ENCODE data around the gene R3HDM4.
"Not testable (repeated sequence)": the region's sequence is repeated elsewhere in the genome, so short reads cannot be mapped to it uniquely, and the experiment has no call there.

R3HDM4 gene

GRCh38 chr19:853014-853585, 59.9 kb downstream of the R3HDM4 start:
- Histone ChIP-seq H4K8ac (ENCODE audit: low read depth, low read length) (no peak overlapping the region), H3K27ac (ENCODE audit: low read depth, low read length) (no peak overlapping the region), H3K36me3 (ENCODE audit: control insufficient read depth, insufficient read depth, low read length) (no peaks in the 10 kb centered on the region), H2AK5ac (ENCODE audit: low read length) (no peak overlapping the region), H3K4me3 (ENCODE audit: low read length) (no peak overlapping the region), H3K23ac (ENCODE audit: low read length) (no peak overlapping the region), H3K4ac (ENCODE audit: low read depth, low read length) (no peak overlapping the region), H3K79me2 (ENCODE audit: control insufficient read depth, insufficient read depth, low read length) (no peaks in the 10 kb centered on the region), H3K18ac (ENCODE audit: low read length) (no peak overlapping the region), H3K4me2 (ENCODE audit: low read length) (no peak overlapping the region), H3K56ac (ENCODE audit: low read length) (no peak overlapping the region), H3K27me3 (ENCODE audit: insufficient read depth, low read length, poor library complexity) (no peaks in the 10 kb centered on the region), H2BK120ac (ENCODE audit: low read depth, low read length) (no peak overlapping the region), H3K79me1 (ENCODE audit: low read length) (no peaks in the 10 kb centered on the region), H2BK15ac (replicated peaks; ENCODE audit: low read depth) (no peak overlapping the region), H3K4me1 (ENCODE audit: control insufficient read depth, low read depth, low read length) (no peaks in the 10 kb centered on the region), H3K9ac (ENCODE audit: low read length) (no peak overlapping the region), H2BK5ac (ENCODE audit: low read length) (no peak overlapping the region), H4K5ac (ENCODE audit: low read length) (no peak overlapping the region)
- DNase-seq: no peak
- WGBS (ENCODE audit: extremely low coverage, insufficient coverage, low lambda C conversion rate): no CpG with 5 or more reads among the region's 67 CpGs

GRCh38 chr19:852136-853013, 60.6 kb downstream of the R3HDM4 start, which contains the start of gene ELANE:
Gene ELANE, plus strand, starts transcription at chr19:852303. Its CDS starts 26 bp downstream, at chr19:852329.
- no peak within 1 kb of the TSS for H3K4me2 ChIP-seq (ENCODE audit: low read length)
- no peak within 1 kb of the TSS for H3K4ac ChIP-seq (ENCODE audit: low read depth, low read length)
- no peak within 1 kb of the TSS for H2BK15ac ChIP-seq (replicated peaks; ENCODE audit: low read depth)
- no peak within 1 kb of the TSS for H3K18ac ChIP-seq (ENCODE audit: low read length)
- H2BK120ac ChIP-seq (ENCODE audit: low read depth, low read length): no peak within 1 kb of the TSS
- H3K36me3 ChIP-seq (ENCODE audit: control insufficient read depth, insufficient read depth, low read length): no peaks in the 10 kb centered on the region
- H4K8ac ChIP-seq (ENCODE audit: low read depth, low read length): no peak within 1 kb of the TSS
- no peak within 1 kb of the TSS for H3K56ac ChIP-seq (ENCODE audit: low read length)
- H2BK5ac ChIP-seq (ENCODE audit: low read length): no peak within 1 kb of the TSS
- no peaks in the 10 kb centered on the region for H3K4me1 ChIP-seq (ENCODE audit: control insufficient read depth, low read depth, low read length)
- no peak within 1 kb of the TSS for H3K27ac ChIP-seq (ENCODE audit: low read depth, low read length)
- H4K5ac ChIP-seq (ENCODE audit: low read length): no peak within 1 kb of the TSS
- H3K23ac ChIP-seq (ENCODE audit: low read length): no peak within 1 kb of the TSS
- no peaks in the 10 kb centered on the region for H3K79me1 ChIP-seq (ENCODE audit: low read length)
- no peak within 1 kb of the TSS for H3K9ac ChIP-seq (ENCODE audit: low read length)
- H3K4me3 ChIP-seq (ENCODE audit: low read length): no peak within 1 kb of the TSS
- WGBS (ENCODE audit: extremely low coverage, insufficient coverage, low lambda C conversion rate): no CpG with 5 or more reads among the region's 55 CpGs
- no peak for DNase-seq
- no peaks in the 10 kb centered on the region for H3K79me2 ChIP-seq (ENCODE audit: control insufficient read depth, insufficient read depth, low read length)
- H2AK5ac ChIP-seq (ENCODE audit: low read length): no peak within 1 kb of the TSS
- no peaks in the 10 kb centered on the region for H3K27me3 ChIP-seq (ENCODE audit: insufficient read depth, low read length, poor library complexity)

- no peak overlapping the region for H2AK5ac ChIP-seq (ENCODE audit: low read length)
- H3K4me3 ChIP-seq (ENCODE audit: low read length): no peak overlapping the region
- no peaks in the 10 kb centered on the region for H3K4me1 ChIP-seq (ENCODE audit: control insufficient read depth, low read depth, low read length)
- no CpG with 5 or more reads among the region's 13 CpGs for WGBS (ENCODE audit: extremely low coverage, insufficient coverage, low lambda C conversion rate)
- no peak overlapping the region for H2BK15ac ChIP-seq (replicated peaks; ENCODE audit: low read depth)
- H3K79me2 ChIP-seq (ENCODE audit: control insufficient read depth, insufficient read depth, low read length): no peaks in the 10 kb centered on the region
- no peak overlapping the region for H3K18ac ChIP-seq (ENCODE audit: low read length)
- no peak overlapping the region for H3K56ac ChIP-seq (ENCODE audit: low read length)
- no peak overlapping the region for H2BK120ac ChIP-seq (ENCODE audit: low read depth, low read length)
- no peak overlapping the region for H4K5ac ChIP-seq (ENCODE audit: low read length)
- no peaks in the 10 kb centered on the region for H3K79me1 ChIP-seq (ENCODE audit: low read length)
- no peak overlapping the region for H2BK5ac ChIP-seq (ENCODE audit: low read length)
- H3K36me3 ChIP-seq (ENCODE audit: control insufficient read depth, insufficient read depth, low read length): no peaks in the 10 kb centered on the region
- H3K27me3 ChIP-seq (ENCODE audit: insufficient read depth, low read length, poor library complexity): no peaks in the 10 kb centered on the region
- no peak overlapping the region for H3K9ac ChIP-seq (ENCODE audit: low read length)
- no peak for DNase-seq
- no peak overlapping the region for H3K23ac ChIP-seq (ENCODE audit: low read length)
- no peak overlapping the region for H3K27ac ChIP-seq (ENCODE audit: low read depth, low read length)
- H3K4me2 ChIP-seq (ENCODE audit: low read length): no peak overlapping the region
- H4K8ac ChIP-seq (ENCODE audit: low read depth, low read length): no peak overlapping the region
- no peak overlapping the region for H3K4ac ChIP-seq (ENCODE audit: low read depth, low read length)
Observed at GRCh38 chr19:850979-851335, 62.1 kb downstream of the R3HDM4 start.

GRCh38 chr19:850221-850978, 62.6 kb downstream of the R3HDM4 start:
- no peak overlapping the region for H4K8ac ChIP-seq (ENCODE audit: low read depth, low read length)
- no peak overlapping the region for H2BK120ac ChIP-seq (ENCODE audit: low read depth, low read length)
- H3K4me1 ChIP-seq (ENCODE audit: control insufficient read depth, low read depth, low read length): no peaks in the 10 kb centered on the region
- H2BK15ac ChIP-seq (replicated peaks; ENCODE audit: low read depth): no peak overlapping the region
- H3K36me3 ChIP-seq (ENCODE audit: control insufficient read depth, insufficient read depth, low read length): no peaks in the 10 kb centered on the region
- H2BK5ac ChIP-seq (ENCODE audit: low read length): no peak overlapping the region
- H3K23ac ChIP-seq (ENCODE audit: low read length): no peak overlapping the region
- no peak overlapping the region for H3K56ac ChIP-seq (ENCODE audit: low read length)
- no peaks in the 10 kb centered on the region for H3K79me2 ChIP-seq (ENCODE audit: control insufficient read depth, insufficient read depth, low read length)
- no peak overlapping the region for H3K9ac ChIP-seq (ENCODE audit: low read length)
- no peaks in the 10 kb centered on the region for H3K79me1 ChIP-seq (ENCODE audit: low read length)
- no peak overlapping the region for H3K4me2 ChIP-seq (ENCODE audit: low read length)
- H4K5ac ChIP-seq (ENCODE audit: low read length): no peak overlapping the region
- peak; percentile 45 for DNase-seq
- H3K27ac ChIP-seq (ENCODE audit: low read depth, low read length): no peak overlapping the region
- no CpG with 5 or more reads among the region's 28 CpGs for WGBS (ENCODE audit: extremely low coverage, insufficient coverage, low lambda C conversion rate)
- H3K4me3 ChIP-seq (ENCODE audit: low read length): no peak overlapping the region
- H2AK5ac ChIP-seq (ENCODE audit: low read length): no peak overlapping the region
- no peak overlapping the region for H3K4ac ChIP-seq (ENCODE audit: low read depth, low read length)
- no peaks in the 10 kb centered on the region for H3K27me3 ChIP-seq (ENCODE audit: insufficient read depth, low read length, poor library complexity)
- H3K18ac ChIP-seq (ENCODE audit: low read length): no peak overlapping the region

DNA sequence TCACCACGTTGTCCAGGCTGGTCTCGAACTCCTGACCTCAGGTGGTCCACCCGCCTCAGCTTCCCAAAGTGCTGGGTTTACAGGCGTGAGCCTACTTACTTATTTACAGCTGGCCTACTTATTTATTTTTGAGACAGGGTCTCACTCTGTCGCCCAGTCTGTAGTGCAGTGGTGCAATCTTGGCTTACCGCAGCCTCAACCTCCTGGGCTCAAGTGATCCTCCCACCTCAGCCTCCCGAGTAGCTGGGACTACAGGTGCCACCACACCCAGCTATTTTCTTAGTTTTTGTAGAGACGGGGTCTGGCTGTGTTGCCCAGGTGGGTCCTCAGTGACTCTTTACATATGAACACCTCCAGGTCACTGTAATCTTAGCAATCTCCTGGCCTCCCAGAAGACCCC, 63.8 kb downstream of the R3HDM4 start:
- H2BK120ac ChIP-seq (ENCODE audit: low read depth, low read length); H3K56ac ChIP-seq (ENCODE audit: low read length); H3K4me2 ChIP-seq (ENCODE audit: low read length); H3K4ac ChIP-seq (ENCODE audit: low read depth, low read length); H3K4me1 ChIP-seq (ENCODE audit: control insufficient read depth, low read depth, low read length); H3K79me2 ChIP-seq (ENCODE audit: control insufficient read depth, insufficient read depth, low read length); H3K27ac ChIP-seq (ENCODE audit: low read depth, low read length); DNase-seq; H3K36me3 ChIP-seq (ENCODE audit: control insufficient read depth, insufficient read depth, low read length); H4K5ac ChIP-seq (ENCODE audit: low read length); H2BK15ac ChIP-seq (replicated peaks; ENCODE audit: low read depth); H4K8ac ChIP-seq (ENCODE audit: low read depth, low read length); H3K18ac ChIP-seq (ENCODE audit: low read length); H3K23ac ChIP-seq (ENCODE audit: low read length); H3K79me1 ChIP-seq (ENCODE audit: low read length); H3K4me3 ChIP-seq (ENCODE audit: low read length); H3K27me3 ChIP-seq (ENCODE audit: insufficient read depth, low read length, poor library complexity); H2AK5ac ChIP-seq (ENCODE audit: low read length); H2BK5ac ChIP-seq (ENCODE audit: low read length); H3K9ac ChIP-seq (ENCODE audit: low read length): not testable (repeated sequence)
- WGBS (ENCODE audit: extremely low coverage, insufficient coverage, low lambda C conversion rate): no CpG with 5 or more reads among the region's 8 CpGs
